ENCODE data around the gene RRM1. TPM values are rescaled to one million over a fixed set of nuclear protein-coding genes. Genes with fewer than 3 reads are reported as not detected.

Gene RRM1
- total RNA-seq, 1 experiment from 2014 or later, result 138 TPM

- Histone ChIP-seq H4K20me1 (ENCODE audit: control insufficient read depth, insufficient read depth, insufficient read length) (no peaks in the 10 kb centered on the region), H3K27ac (ENCODE audit: insufficient read length, low read depth, low read length) (no peak overlapping the region), H3K23ac (ENCODE audit: insufficient read length, low read depth, low read length) (no peak overlapping the region), H3K4ac (ENCODE audit: low read depth, low read length) (no peak overlapping the region), H4K91ac (ENCODE audit: insufficient read length, low read depth, low read length) (no peak overlapping the region), H2AFZ (ENCODE audit: low read length) (no peak overlapping the region), H3K18ac (ENCODE audit: insufficient read length, low read depth, low read length) (no peak overlapping the region), H4K8ac (replicated peaks; ENCODE audit: insufficient read length, low read depth, low read length) (no peak overlapping the region), H3K9ac (ENCODE audit: extremely low read depth, insufficient read length, low read length) (no peak overlapping the region), H3K9me3 (ENCODE audit: control insufficient read depth, low read depth, low read length) (no peaks in the 10 kb centered on the region), H3K4me2 (ENCODE audit: insufficient read depth, insufficient read length, low read length) (no peak overlapping the region), H3K27me3 (ENCODE audit: insufficient read depth, low read length) (no peaks in the 10 kb centered on the region), H3K23me2 (ENCODE audit: insufficient read length, low read depth, low read length, poor library complexity, severe bottlenecking) (no peaks in the 10 kb centered on the region), H2BK5ac (ENCODE audit: insufficient read length, low read length) (no peak overlapping the region), H2BK20ac (ENCODE audit: low read depth, low read length, poor library complexity, severe bottlenecking) (no peak overlapping the region), H3K79me2 (ENCODE audit: insufficient read depth, low read length) (no peaks in the 10 kb centered on the region), H2BK15ac (ENCODE audit: low read depth, low read length) (no peak overlapping the region), H2BK12ac (ENCODE audit: insufficient read length, low read depth, low read length) (no peak overlapping the region), H3K79me1 (ENCODE audit: insufficient read depth, low read depth, low read length, poor library complexity, severe bottlenecking) (no peaks in the 10 kb centered on the region), H2BK120ac (ENCODE audit: low read depth, low read length, poor library complexity, severe bottlenecking) (no peak overlapping the region), H3K14ac (ENCODE audit: insufficient read depth, low read length) (no peak overlapping the region), H2AK5ac (ENCODE audit: insufficient read length, low read length) (no peak overlapping the region), H3K4me1 (ENCODE audit: insufficient read depth, low read length) (no peaks in the 10 kb centered on the region), H3K56ac (ENCODE audit: insufficient read length, low read depth, low read length) (no peak overlapping the region), H4K5ac (ENCODE audit: insufficient read length, low read depth, low read length) (no peak overlapping the region), H3T11ph (ENCODE audit: low read length) (no peak overlapping the region)
- Mint-ChIP-seq H3K27me3 (ENCODE audit: low read depth) (no peaks in the 10 kb centered on the region), H3K4me1 (no peaks in the 10 kb centered on the region), H3K36me3 (ENCODE audit: insufficient read depth in 1 of 3, low read depth in 3 of 3) (no peaks in the 10 kb centered on the region), H3K9me3 (no peaks in the 10 kb centered on the region), H3K4me3 (no peak overlapping the region), H3K27ac (no peak overlapping the region)
- WGBS (ENCODE audit: extremely low coverage, insufficient read length, low lambda C conversion rate), result no CpG with 5 or more reads among the region's 4 CpGs
- no peak for TF ChIP-seq CTCF (conservative IDR thresholded peaks at IDR 0.05)
- DNase-seq, result no peak
Measured at GRCh38 chr11:4044976-4045646, 49.5 kb upstream of the RRM1 start.
